Measurements from ENCODE around the gene CTSA.
"Not testable (repeated sequence)": the region's sequence is repeated elsewhere in the genome, so short reads cannot be mapped to it uniquely, and the experiment has no call there.

CTSA gene

GRCh38 chr20:45919542-45920399 is 28.6 kb downstream of the CTSA start:
- no peak for DNase-seq

GRCh38 chr20:45920462-45921336 is 29.6 kb downstream of the CTSA start:
- no peak for DNase-seq

- DNase-seq: no peak
Observed at GRCh38 chr20:45921337-45922189, 30.4 kb downstream of the CTSA start.

- no peak for DNase-seq
Observed at GRCh38 chr20:45924391-45925261, 33.5 kb downstream of the CTSA start.

- DNase-seq: no peak
Observed at GRCh38 chr20:45925821-45926506, 34.8 kb downstream of the CTSA start.

- no peak for DNase-seq
Observed at GRCh38 chr20:45926731-45927070, 35.6 kb downstream of the CTSA start.

- DNase-seq: no peak
Observed at GRCh38 chr20:45927071-45927878, 36.1 kb downstream of the CTSA start.

GRCh38 chr20:45931680-45932079 is 40.5 kb downstream of the CTSA start:
- DNase-seq: not testable (repeated sequence)

GRCh38 chr20:45933266-45934045 is 42.3 kb downstream of the CTSA start:
- peak; percentile 82 for DNase-seq

GRCh38 chr20:45934046-45934585 is 43.0 kb downstream of the CTSA start:
- peak; percentile 53 for DNase-seq

- DNase-seq: peak; percentile 96
Observed at GRCh38 chr20:45934586-45935415, 43.7 kb downstream of the CTSA start, which contains the start of gene PCIF1. Gene PCIF1 (plus strand): TSS chr20:45934683. CDS start chr20:45939000, 4,317 bp downstream.

GRCh38 chr20:45935416-45936046 is 44.4 kb downstream of the CTSA start:
- no peak for DNase-seq

- DNase-seq: peak; percentile 50
Observed at GRCh38 chr20:45937765-45938164, 46.6 kb downstream of the CTSA start.

- no peak for DNase-seq
Observed at GRCh38 chr20:45938727-45939438, 47.7 kb downstream of the CTSA start.

- DNase-seq: no peak
Observed at GRCh38 chr20:45940053-45940452, 48.9 kb downstream of the CTSA start.

GRCh38 chr20:45940469-45940868 is 49.3 kb downstream of the CTSA start:
- DNase-seq: no peak

- DNase-seq: no peak
Observed at GRCh38 chr20:45943613-45944012, 52.5 kb downstream of the CTSA start.

Data from NCI-H226 (cell line).